Mesenchymal stem cell (in vitro differentiated cells and primary cell): ENCODE measurements around the gene PDGFD.

ENCODE experiments used
- DNase-seq: peaks from one replicate; pipeline ENCODE4 v3.0.0-alpha.2; 2013
- H2AFZ ChIP-seq: one replicate; pipeline ENCODE4 v1.6.1; 2013; ENCODE audit warnings: low read depth, mild to moderate bottlenecking, control low read depth, inconsistent platforms, low read length, moderate library complexity
- H2AK5ac ChIP-seq: 2 replicates; pipeline ENCODE4 v1.6.1; 2013; ENCODE audit warnings: low read length, moderate library complexity, mild to moderate bottlenecking, inconsistent platforms; ENCODE audit not compliant: severe bottlenecking
- H2BK120ac ChIP-seq: one replicate; pipeline ENCODE4 v1.6.1; 2013; ENCODE audit warnings: low read depth, mild to moderate bottlenecking, inconsistent platforms, low read length, moderate library complexity
- H2BK12ac ChIP-seq, 2 experiments: one replicate each; pipeline ENCODE4 v1.6.1; 2013; ENCODE audit warnings: inconsistent platforms in 2 of 2, low read length in 2 of 2, mild to moderate bottlenecking in 2 of 2, moderate library complexity in 2 of 2, control low read depth in 1 of 2
- H2BK15ac ChIP-seq: one replicate; pipeline ENCODE4 v1.6.1; 2013; ENCODE audit warnings: mild to moderate bottlenecking, low read depth, inconsistent platforms; ENCODE audit not compliant: poor library complexity, severe bottlenecking
- H2BK5ac ChIP-seq: 2 replicates; pipeline ENCODE4 v1.6.1; 2013; ENCODE audit warnings: low read depth, mild to moderate bottlenecking, low read length, control low read depth, inconsistent platforms; ENCODE audit not compliant: poor library complexity, severe bottlenecking
- H3K14ac ChIP-seq, 2 experiments: one replicate each; pipeline ENCODE4 v1.6.1; 2013; ENCODE audit warnings: inconsistent platforms in 2 of 2, low read length in 2 of 2, control low read depth in 1 of 2, mild to moderate bottlenecking in 1 of 2, moderate library complexity in 1 of 2
- H3K18ac ChIP-seq, 2 experiments: one replicate each; pipeline ENCODE4 v1.6.1; 2013; ENCODE audit warnings: inconsistent platforms in 2 of 2, low read length in 2 of 2, control low read depth in 1 of 2, low read depth in 1 of 2, mild to moderate bottlenecking in 1 of 2
- H3K23ac ChIP-seq, 2 experiments: one replicate each; pipeline ENCODE4 v1.6.1; 2013; ENCODE audit warnings: inconsistent platforms in 2 of 2, low read length in 2 of 2, mild to moderate bottlenecking in 2 of 2, moderate library complexity in 2 of 2, control low read depth in 1 of 2
- H3K27ac ChIP-seq: 2 replicates; pipeline ENCODE4 v1.5.1; 2013; ENCODE audit warnings: mild to moderate bottlenecking, moderate library complexity, low read length, control low read depth, inconsistent platforms; ENCODE audit not compliant: poor library complexity, severe bottlenecking
- H3K27me3 ChIP-seq, 2 experiments: 2 replicates each; pipeline versions ENCODE4 v1.6.1 to v1.7.0; 2013; ENCODE audit warnings: low read length in 2 of 2, mild to moderate bottlenecking in 2 of 2, moderate library complexity in 2 of 2, control low read depth in 1 of 2, inconsistent platforms in 1 of 2; ENCODE audit not compliant: control insufficient read depth in 1 of 2, insufficient read depth in 1 of 2
- H3K36me3 ChIP-seq, 2 experiments: 2 replicates each; pipeline versions ENCODE4 v1.6.1 to v1.7.0; 2013; ENCODE audit warnings: low read length in 2 of 2, control low read depth in 1 of 2, inconsistent platforms in 1 of 2, low read depth in 1 of 2, mild to moderate bottlenecking in 1 of 2; ENCODE audit not compliant: insufficient read depth in 2 of 2, control insufficient read depth in 1 of 2
- H3K4ac ChIP-seq, 2 experiments: one replicate each; pipeline ENCODE4 v1.6.1; 2013; ENCODE audit warnings: inconsistent platforms in 2 of 2, low read length in 2 of 2, mild to moderate bottlenecking in 2 of 2, moderate library complexity in 2 of 2, control low read depth in 1 of 2, low read depth in 1 of 2
- H3K4me1 ChIP-seq: 2 replicates; pipeline ENCODE4 v1.6.1; 2013; ENCODE audit warnings: low read depth, low read length, control low read depth; ENCODE audit not compliant: control insufficient read depth, insufficient read depth
- H3K4me2 ChIP-seq: 2 replicates; pipeline ENCODE4 v1.6.1; 2013; ENCODE audit warnings: low read length, mild to moderate bottlenecking, inconsistent platforms; ENCODE audit not compliant: poor library complexity, severe bottlenecking
- H3K4me3 ChIP-seq, 2 experiments: 2 replicates each; pipeline versions ENCODE4 v1.5.1 to v1.7.0; 2013; ENCODE audit warnings: low read length in 2 of 2, mild to moderate bottlenecking in 2 of 2, control low read depth in 1 of 2, low read depth in 1 of 2; ENCODE audit not compliant: insufficient read depth in 1 of 2
- H3K79me1 ChIP-seq: replicated peaks from 2 replicates; pipeline ENCODE4 v1.6.1; 2013; ENCODE audit warnings: mild to moderate bottlenecking, control low read depth, low read length, inconsistent platforms; ENCODE audit not compliant: poor library complexity, severe bottlenecking
- H3K9ac ChIP-seq: 2 replicates; pipeline ENCODE4 v1.7.0; 2013; ENCODE audit warnings: mild to moderate bottlenecking, low read length, moderate library complexity
- H3K9me3 ChIP-seq: 2 replicates; pipeline ENCODE4 v1.7.0; 2013; ENCODE audit warnings: mild to moderate bottlenecking, low read length; ENCODE audit not compliant: control insufficient read depth
- H4K8ac ChIP-seq: one replicate; pipeline ENCODE4 v1.6.1; 2013; ENCODE audit warnings: inconsistent platforms, mild to moderate bottlenecking, low read length, moderate library complexity
- H4K91ac ChIP-seq: one replicate; pipeline ENCODE4 v1.6.1; 2013; ENCODE audit warnings: mild to moderate bottlenecking, low read length, inconsistent platforms
- WGBS: methylation state at CpG from one replicate; pipeline ENCODE4 v1.1.7; 2013; ENCODE audit warnings: mixed read lengths; 5-methylcytosine and 5-hydroxymethylcytosine counted together

Gene PDGFD

DNA sequence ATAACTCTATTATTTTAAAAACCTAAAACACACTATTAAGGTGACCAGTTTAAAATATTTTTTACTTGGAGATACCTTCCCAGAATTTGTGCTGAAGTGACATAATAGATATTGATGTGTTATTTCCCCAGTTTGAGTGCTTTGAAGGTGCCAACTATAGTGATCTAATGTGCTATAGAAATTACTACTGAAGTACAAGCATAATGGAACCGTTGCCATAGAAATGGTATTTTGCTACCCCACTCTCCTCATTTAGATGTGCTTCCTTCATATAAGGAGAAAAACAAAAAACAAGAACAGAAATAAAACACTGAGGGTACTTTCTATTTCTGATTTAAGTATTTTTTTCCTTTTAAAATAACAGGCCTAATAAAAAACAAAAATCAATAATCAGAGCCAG, 108.4 kb downstream of the PDGFD start:
- Histone ChIP-seq H2AFZ (no peak overlapping the region), H3K4me2 (no peak overlapping the region), H3K4me3 (no peak overlapping the region), H3K4ac (no peak overlapping the region), H2AK5ac (no peak overlapping the region), H3K23ac (no peak overlapping the region), H3K4me1 (no peaks in the 10 kb centered on the region), H2BK15ac (no peak overlapping the region), H3K9me3 (no peaks in the 10 kb centered on the region), H3K27ac (no peak overlapping the region), H3K36me3 (no peaks in the 10 kb centered on the region), H4K91ac (no peak overlapping the region), H4K8ac (no peak overlapping the region), H3K27me3 (no peaks in the 10 kb centered on the region), H3K9ac (no peak overlapping the region), H2BK12ac (no peak overlapping the region), H2BK5ac (no peak overlapping the region), H3K79me1 (no peaks in the 10 kb centered on the region), H3K14ac (no peak overlapping the region), H2BK120ac (no peak overlapping the region), H3K18ac (no peak overlapping the region)
- WGBS, result no CpG with 5 or more reads among the region's 1 CpG
- no peak for DNase-seq

GRCh38 chr11:104054911-104055529, 108.9 kb downstream of the PDGFD start:
- H3K4me3 ChIP-seq, result no peak overlapping the region
- H3K27ac ChIP-seq, result no peak overlapping the region
- no peaks in the 10 kb centered on the region for H3K36me3 ChIP-seq
- H2BK120ac ChIP-seq, result no peak overlapping the region
- no peak overlapping the region for H3K23ac ChIP-seq
- H2BK15ac ChIP-seq, result no peak overlapping the region
- H2AFZ ChIP-seq, result no peak overlapping the region
- H2BK5ac ChIP-seq, result no peak overlapping the region
- no peak overlapping the region for H3K14ac ChIP-seq
- H2AK5ac ChIP-seq, result no peak overlapping the region
- no peak overlapping the region for H2BK12ac ChIP-seq
- 86% methylated on average over 4 of the region's 4 CpGs for WGBS
- no peaks in the 10 kb centered on the region for H3K79me1 ChIP-seq
- no peak overlapping the region for H3K18ac ChIP-seq
- H3K4me1 ChIP-seq, result no peaks in the 10 kb centered on the region
- no peak overlapping the region for H4K8ac ChIP-seq
- no peak overlapping the region for H3K4ac ChIP-seq
- H3K9ac ChIP-seq, result no peak overlapping the region
- no peak for DNase-seq
- H4K91ac ChIP-seq, result no peak overlapping the region
- H3K9me3 ChIP-seq, result no peaks in the 10 kb centered on the region
- H3K4me2 ChIP-seq, result no peak overlapping the region
- H3K27me3 ChIP-seq, result no peaks in the 10 kb centered on the region

DNA sequence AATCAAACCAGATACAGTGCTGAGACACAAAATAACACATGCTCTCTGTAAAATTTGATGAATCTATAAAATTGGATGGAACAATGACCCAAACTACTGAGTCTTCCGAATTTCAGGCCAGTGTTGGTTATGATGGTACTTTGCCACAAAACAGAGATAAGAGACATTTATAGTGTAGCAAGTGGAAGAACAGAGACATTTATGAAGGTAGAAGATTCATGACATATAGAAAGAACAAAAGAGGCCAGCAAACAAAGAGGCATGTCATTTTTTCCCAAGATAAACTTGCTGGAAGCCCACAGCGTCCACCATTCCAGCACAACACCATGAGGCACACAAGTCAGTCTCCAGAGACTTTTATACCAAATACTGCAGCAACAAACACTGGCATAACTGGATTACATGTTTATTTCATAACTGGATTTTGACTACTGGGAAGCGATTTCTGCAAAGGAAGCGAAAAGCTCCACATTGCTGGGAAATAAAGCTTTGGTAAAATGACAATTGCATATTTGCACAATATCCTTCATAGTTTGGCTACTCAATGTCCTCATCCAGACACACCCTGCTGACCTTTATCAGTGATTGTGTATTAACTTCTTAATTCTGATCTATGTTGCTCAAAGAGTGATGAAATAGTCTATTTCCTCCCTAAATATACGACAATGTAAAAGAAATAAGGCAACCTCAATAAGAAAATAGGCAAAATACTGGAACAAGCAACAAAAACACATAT, 110.0 kb downstream of the PDGFD start:
- Histone ChIP-seq H4K91ac (no peak overlapping the region), H3K4me1 (no peaks in the 10 kb centered on the region), H2BK5ac (no peak overlapping the region), H3K4me2 (no peak overlapping the region), H2AK5ac (no peak overlapping the region), H2BK12ac (no peak overlapping the region), H3K36me3 (no peaks in the 10 kb centered on the region), H3K79me1 (no peaks in the 10 kb centered on the region), H3K27ac (no peak overlapping the region), H3K14ac (no peak overlapping the region), H2AFZ (no peak overlapping the region), H3K27me3 (no peaks in the 10 kb centered on the region), H2BK120ac (no peak overlapping the region), H3K18ac (no peak overlapping the region), H3K9me3 (no peaks in the 10 kb centered on the region), H3K4me3 (no peak overlapping the region), H4K8ac (no peak overlapping the region), H3K23ac (no peak overlapping the region), H3K4ac (no peak overlapping the region), H2BK15ac (no peak overlapping the region), H3K9ac (no peak overlapping the region)
- WGBS, result 90% methylated on average over 4 of the region's 5 CpGs
- no peak for DNase-seq

DNA sequence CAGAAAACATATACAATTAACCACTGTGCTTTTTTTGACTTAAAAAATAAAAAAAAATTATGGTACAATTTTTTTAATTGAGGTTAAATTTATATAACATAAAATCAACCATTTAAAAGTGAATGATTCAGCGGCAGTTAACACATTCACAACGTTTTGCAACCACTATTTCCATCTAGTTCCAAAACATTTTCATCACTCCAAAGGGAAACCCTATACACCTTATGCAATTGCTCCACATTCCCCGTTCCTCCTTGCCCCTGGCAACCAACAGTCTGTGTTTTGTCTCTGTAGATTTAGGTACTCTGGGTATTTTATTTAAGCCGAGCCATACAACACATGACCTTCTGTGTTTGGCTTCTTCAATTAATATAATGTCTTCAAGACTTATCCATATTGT, 112.2 kb downstream of the PDGFD start:
- H3K4me1 ChIP-seq, result no peaks in the 10 kb centered on the region
- no peak overlapping the region for H3K18ac ChIP-seq
- H2BK12ac ChIP-seq, result no peak overlapping the region
- H3K4ac ChIP-seq, result no peak overlapping the region
- no peak overlapping the region for H2BK5ac ChIP-seq
- no peak overlapping the region for H3K27ac ChIP-seq
- no peak overlapping the region for H2AK5ac ChIP-seq
- H3K36me3 ChIP-seq, result no peaks in the 10 kb centered on the region
- no peak overlapping the region for H3K23ac ChIP-seq
- no peak overlapping the region for H3K4me3 ChIP-seq
- no peak overlapping the region for H4K91ac ChIP-seq
- no peak overlapping the region for H2BK15ac ChIP-seq
- H3K9ac ChIP-seq, result no peak overlapping the region
- H4K8ac ChIP-seq, result no peak overlapping the region
- no peak overlapping the region for H3K14ac ChIP-seq
- no peak overlapping the region for H2BK120ac ChIP-seq
- no peaks in the 10 kb centered on the region for H3K9me3 ChIP-seq
- no peaks in the 10 kb centered on the region for H3K79me1 ChIP-seq
- H2AFZ ChIP-seq, result no peak overlapping the region
- no peak overlapping the region for H3K4me2 ChIP-seq
- H3K27me3 ChIP-seq, result no peaks in the 10 kb centered on the region
- no peak for DNase-seq
- WGBS, result 81% methylated on average over 2 of the region's 4 CpGs
